GM12891 (cell line): ENCODE results near the gene AMOTL2.

Experiments
- DNase-seq: peaks from one replicate; pipeline ENCODE4 v3.0.0; 2011; ENCODE audit warnings: low spot score; ENCODE audit not compliant: insufficient read length
- FAIRE-seq: peaks from 2 replicates; lab custom pipeline; 2011; peaks lifted over from hg19 to GRCh38; lab: Jason Lieb, UNC
- PAX5 ChIP-seq: IDR thresholded peaks from 2 replicates; pipeline ENCODE4 v1.6.1; 2011; ENCODE audit warnings: low read length, moderate library complexity, mild to moderate bottlenecking; ENCODE audit not compliant: insufficient read depth, severe bottlenecking
- POLR2A ChIP-seq: IDR thresholded peaks from 2 replicates; pipeline ENCODE4 v1.6.1; 2011; ENCODE audit warnings: low read depth, low read length, control low read depth
- POLR2AphosphoS5 ChIP-seq: IDR thresholded peaks from 2 replicates; pipeline ENCODE4 v1.6.1; 2011; ENCODE audit warnings: low read depth, low read length, control low read depth
- POU2F2 ChIP-seq: IDR thresholded peaks from 2 replicates; pipeline ENCODE4 v1.6.1; 2011; ENCODE audit warnings: low read depth, mild to moderate bottlenecking, control low read depth, low read length, moderate library complexity
- SPI1 ChIP-seq: IDR thresholded peaks from 2 replicates; pipeline ENCODE4 v1.6.1; 2011; ENCODE audit warnings: low read depth, low read length, control low read depth
- TAF1 ChIP-seq: IDR thresholded peaks from 2 replicates; pipeline ENCODE4 v1.6.1; 2011; ENCODE audit warnings: low read depth, low read length, control low read depth

Gene AMOTL2

DNA sequence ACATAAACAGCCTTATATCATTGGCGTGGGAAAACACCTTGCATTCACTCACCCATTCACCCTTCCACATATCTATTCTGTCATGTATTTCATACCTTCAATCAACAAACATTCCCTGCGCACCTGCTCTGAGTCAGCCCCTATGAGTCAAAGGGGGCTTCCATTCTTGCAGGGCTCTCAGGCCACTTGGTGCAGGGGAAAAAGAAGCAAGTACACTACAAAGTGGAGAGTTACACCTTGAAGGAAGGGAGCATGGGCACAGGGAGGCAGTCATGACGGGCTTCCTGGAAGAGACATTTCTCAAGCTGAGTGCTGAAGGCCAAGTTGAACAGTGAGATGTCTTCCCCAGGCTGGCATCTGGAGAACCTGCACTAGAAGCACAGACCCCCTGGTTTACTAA, 4.6 kb upstream of the AMOTL2 start:
- FAIRE-seq = no peak
- TF ChIP-seq POU2F2 = no peak
- TF ChIP-seq POLR2AphosphoS5 = no peak
- TF ChIP-seq TAF1 = no peak
- no peak for TF ChIP-seq POLR2A
- no peak for TF ChIP-seq SPI1
- TF ChIP-seq PAX5 = no peak
- no peak for DNase-seq

DNA sequence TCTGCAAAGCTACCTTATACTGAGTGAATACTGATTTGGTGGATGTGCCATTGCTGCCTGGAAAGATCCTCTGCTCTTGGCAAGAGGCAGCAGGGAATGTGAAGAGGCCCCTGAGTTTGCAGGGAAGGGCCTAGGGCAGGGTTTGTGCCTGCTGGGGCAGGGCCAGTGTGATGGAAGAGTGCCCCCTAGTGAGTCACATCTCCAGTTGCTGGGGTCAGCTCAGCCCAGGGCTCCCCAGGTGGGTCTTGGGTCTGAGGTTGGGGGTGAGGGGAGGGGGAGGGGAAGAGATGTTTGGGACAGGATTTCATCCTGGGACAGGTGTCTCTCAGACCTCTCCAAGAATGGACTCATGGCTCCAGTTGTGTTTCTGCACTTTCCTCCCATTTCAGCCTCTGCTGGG, 4.1 kb upstream of the AMOTL2 start:
- DNase-seq (no peak), FAIRE-seq (no peak)
- no peak for TF ChIP-seq POU2F2
- TF ChIP-seq POLR2AphosphoS5 = no peak
- TF ChIP-seq POLR2A = no peak
- TF ChIP-seq SPI1 = no peak
- no peak for TF ChIP-seq PAX5
- TF ChIP-seq TAF1 = no peak

DNA sequence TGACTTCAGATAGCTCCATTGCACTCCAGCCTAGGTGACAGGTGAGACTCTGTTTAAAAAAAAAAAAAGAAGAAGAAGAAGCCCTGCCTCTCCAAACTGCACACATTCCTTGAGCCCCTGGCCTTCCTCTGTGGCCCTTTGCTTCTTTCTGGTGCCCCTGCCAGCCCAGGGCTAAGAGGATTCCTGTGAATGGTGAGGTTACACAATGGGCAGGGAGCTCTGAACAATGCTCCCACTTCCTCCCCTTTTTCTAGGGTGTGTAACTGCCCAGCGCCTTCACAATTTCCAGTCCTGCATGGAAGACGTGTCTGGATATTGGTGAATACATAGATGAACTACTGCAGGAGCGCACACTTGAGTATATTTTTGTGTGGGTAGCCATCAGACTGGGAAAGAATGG, 3.6 kb upstream of the AMOTL2 start:
- TF ChIP-seq POLR2A (no peak), TAF1 (no peak), POU2F2 (no peak), PAX5 (no peak), SPI1 (no peak), POLR2AphosphoS5 (no peak)
- DNase-seq (no peak), FAIRE-seq (no peak)

DNA sequence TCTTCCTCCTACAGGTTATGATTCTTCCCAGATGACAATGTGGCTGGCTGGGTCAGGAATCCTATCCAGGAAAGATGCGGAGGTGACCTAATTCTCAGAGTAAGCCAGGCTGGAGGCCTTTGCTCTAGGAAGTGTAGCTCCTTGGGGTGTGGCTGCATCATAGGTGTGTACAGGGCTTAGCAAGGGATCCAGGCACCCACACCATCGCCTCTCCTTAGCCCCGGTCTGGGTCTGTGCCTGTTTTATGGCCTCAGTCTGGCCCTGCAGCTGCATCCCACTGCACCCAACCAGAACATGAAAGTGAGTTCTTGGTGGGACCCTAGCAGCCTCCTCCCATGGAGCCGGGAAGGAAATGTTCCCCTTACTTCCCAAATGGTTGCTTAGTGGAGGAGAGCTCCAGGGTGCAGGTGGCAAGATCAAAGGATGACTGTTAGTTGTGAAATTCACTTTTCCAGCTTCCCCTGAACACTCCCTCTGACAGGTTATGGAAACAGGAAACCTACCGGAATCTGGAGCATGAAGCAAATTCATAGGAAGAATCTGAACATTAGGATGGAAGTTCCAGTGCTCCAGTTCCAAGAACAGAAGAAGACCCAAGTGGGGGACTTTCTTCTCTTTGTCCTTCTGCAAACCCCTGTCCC, 2.7 kb upstream of the AMOTL2 start:
- FAIRE-seq (no peak), DNase-seq (no peak)
- TF ChIP-seq PAX5 = no peak
- TF ChIP-seq POU2F2 = no peak
- TF ChIP-seq POLR2A = no peak
- TF ChIP-seq TAF1 = no peak
- TF ChIP-seq POLR2AphosphoS5 = no peak
- no peak for TF ChIP-seq SPI1

DNA sequence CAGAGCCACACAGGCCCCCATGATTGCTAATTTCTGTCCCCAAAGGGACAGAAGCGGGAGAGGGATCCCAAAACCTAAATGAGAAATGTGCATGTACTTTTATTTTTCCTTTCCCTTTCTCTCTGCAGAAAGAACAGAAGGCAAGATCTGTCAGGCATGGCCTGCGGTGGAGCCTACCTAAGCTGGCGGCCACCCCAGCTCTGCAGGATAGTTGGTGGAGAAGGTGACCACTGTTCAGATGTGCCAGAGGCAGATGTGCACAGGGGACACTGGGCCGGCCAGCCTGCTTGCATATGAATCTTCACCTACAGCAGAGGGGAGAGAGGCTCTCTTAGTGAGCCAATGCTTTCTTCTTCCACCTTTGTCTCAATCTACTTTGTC, 2.1 kb upstream of the AMOTL2 start:
- TF ChIP-seq PAX5 (no peak), POU2F2 (no peak), TAF1 (no peak), SPI1 (no peak), POLR2A (no peak), POLR2AphosphoS5 (no peak)
- FAIRE-seq (no peak), DNase-seq (no peak)

DNA sequence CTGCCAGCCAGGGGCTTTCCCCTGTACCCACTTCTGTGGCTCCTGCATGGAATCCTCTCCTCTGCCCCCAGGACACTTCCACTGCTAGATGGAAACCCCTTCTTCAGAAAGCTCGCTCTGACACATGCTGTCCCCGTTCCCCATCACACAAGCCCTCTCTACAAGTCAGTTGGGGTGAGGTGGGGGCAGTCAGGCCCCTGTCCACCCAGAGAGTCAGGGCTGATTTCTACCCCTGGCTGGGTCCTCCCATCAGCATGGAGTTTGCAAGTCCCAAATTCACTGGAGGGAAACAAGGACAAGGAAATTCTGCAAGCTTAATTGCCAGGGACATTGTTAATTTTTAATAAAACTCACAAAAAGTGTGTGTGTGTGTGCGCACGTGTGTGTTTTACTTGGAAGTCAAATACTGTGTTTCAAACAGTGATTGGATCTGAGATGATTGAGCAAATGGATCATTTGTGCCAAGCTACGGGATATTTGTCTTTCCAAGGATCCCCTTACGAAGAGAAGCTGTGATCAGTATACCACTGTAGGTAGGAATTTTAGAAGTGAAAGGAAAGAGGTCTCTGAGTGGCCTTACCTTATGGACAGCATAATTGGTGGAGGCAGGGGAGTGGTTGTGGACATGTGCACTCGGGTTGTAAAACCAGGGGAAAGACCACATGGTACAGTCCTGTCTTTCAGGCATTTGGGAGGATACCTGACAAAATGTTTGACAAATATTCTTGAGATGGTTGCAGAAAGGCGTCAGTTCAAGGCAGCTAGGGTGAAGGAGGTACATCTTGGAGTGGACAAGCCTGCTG, 1.5 kb upstream of the AMOTL2 start:
- DNase-seq (no peak), FAIRE-seq (no peak)
- TF ChIP-seq POLR2AphosphoS5 (no peak), SPI1 (no peak), POLR2A (no peak), PAX5 (no peak), POU2F2 (no peak), TAF1 (no peak)

DNA sequence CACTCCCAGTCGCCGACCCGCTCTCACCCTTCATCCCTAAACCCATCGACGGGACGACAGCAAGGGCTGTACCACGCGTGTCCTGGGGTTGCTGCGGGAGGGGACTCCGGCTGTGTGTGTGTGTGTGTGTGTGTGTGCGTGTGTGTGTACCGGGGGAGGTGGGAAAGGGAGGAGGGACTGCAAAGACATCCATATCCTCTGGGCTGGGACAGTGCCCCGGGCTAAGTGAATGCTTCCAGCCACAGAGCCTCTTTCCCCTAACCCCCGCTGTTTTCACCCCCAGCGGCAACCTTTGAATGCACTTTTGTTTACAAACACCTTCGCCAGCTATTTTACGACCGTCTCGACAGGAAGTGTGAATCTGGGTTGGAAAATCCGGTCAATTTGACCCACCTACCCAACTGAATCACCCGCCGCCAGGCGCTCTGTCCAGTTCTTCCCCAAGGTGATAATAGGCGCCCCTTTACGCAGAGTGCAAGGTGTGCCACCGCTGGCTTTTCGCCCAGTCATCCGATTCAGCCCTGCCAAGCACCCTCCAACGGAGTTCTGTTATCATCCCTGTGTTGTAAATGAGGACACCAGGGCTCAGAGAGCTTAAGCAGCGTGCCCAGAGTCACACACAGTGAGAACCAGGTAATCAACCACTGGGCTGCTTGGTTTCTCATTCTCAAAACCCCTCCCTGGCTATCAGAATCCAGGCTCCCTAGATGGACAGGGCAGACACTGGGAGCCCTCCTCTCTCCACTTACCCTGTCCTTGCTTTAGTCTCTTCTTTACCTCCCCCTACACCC, 739 bp upstream of the AMOTL2 start:
- TF ChIP-seq POU2F2 (no peak), PAX5 (no peak), TAF1 (no peak), POLR2A (no peak)
- DNase-seq (no peak), FAIRE-seq (no peak)

DNA sequence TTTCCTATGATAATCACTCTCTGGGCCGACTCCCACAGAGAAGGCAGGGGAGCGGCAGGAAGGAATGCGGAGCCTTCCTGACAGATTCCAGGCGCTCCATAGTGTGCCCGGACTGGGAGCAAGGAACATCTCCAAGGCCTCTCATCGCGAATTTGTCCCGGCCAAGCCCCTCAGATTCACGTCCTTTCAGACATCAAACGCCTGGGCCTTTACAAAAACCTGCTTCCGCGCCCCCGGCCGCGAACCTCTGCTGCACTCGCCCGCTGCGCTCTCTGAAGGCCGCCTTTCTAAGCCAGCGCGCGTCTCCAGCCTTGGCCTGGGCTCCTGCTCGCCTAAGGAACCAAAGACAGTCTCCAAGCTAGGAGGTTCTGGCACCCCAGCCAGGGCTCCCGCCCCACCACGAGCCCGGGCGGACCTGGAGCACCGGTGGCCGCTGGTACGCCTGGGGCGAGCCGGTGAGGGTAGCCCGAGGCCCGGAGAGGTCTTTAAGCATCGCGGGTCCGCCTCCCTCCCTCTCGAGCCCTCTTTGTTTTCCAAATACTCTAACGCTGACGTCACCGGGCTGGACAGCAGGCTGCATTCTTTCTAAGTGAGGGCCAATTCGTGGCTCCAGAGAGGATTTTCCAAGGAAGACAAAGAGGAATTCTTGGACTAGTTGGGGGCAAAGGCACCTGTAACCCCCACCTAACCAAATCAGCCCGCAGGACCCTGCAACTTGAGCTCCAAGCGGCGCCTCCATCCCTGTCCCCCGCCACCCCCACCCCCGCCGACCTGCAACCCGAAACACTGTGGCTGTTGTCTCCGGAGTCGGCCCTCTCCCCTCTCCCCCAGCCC, 759 bp downstream of the AMOTL2 start:
- no peak for TF ChIP-seq POLR2A
- DNase-seq (no peak), FAIRE-seq (no peak)

DNA sequence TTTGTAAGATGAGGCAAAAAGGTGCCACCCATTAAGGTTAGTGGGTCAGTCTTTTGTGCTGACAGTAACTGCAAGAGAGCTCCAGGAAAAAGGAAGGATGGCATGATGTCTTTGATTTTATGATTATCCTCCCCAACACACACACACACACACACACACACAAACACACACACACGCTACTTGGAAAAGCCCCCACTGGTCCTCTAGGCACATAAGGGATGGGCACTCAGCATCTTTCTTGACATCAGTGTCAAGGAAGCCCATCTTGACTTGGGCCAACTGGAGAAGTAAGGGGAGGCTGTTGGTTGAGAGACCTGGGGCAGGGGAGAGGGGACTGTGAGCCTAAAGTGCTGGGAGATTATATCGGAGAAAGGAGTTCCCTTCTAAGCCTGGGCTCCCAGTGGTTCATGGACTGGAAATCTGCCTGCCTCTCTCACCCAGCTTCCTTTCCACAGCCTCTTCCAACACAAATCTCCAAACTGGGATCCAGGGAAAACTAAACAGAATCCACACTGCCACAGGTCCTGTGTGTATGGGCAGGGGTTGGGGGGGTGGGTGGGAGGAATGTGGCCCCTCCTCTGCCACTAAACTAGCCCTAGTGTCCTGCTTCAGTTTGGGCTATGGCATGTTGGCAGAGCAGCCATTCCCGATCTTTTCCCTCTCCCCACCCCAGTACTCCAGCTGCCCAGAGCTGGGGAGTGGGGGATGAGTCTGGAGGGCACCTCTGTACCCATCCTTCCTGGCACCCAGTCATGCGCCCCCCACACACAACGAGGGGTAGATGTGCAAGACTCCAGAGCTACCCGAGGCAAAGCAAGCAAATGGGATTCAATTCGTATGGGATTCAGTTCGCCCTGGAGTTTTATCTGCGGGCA, 1.6 kb downstream of the AMOTL2 start:
- TF ChIP-seq PAX5 (no peak), POLR2AphosphoS5 (no peak), SPI1 (no peak), TAF1 (no peak), POU2F2 (no peak), POLR2A (no peak)
- DNase-seq (no peak), FAIRE-seq (no peak)
